IMR-90 (cell line): ENCODE data around the gene MRPL11. TPM values are rescaled to one million over a fixed set of nuclear protein-coding genes. Genes with fewer than 3 reads are reported as not detected.

Source experiments
- ATAC-seq: fragments of 200-7000 bp; cut with Tn5 transposase; 2 replicates; pipeline ENCODE4 v1.9.1; 2020; ENCODE audit warnings: low read depth, mild to moderate bottlenecking, moderate library complexity
- BruUV-seq: library from RNA; stranded (reverse); fragments of 400-500 nt; replicated peaks from 2 replicates; lab custom pipeline; 2021; lab: Mats Ljungman, UMichigan
- CTCF ChIA-PET: fragments of 300-600 bp; formaldehyde crosslinking; extraction: SDS; loops from one replicate; lab custom pipeline; 2021; ENCODE audit warnings: antibody characterized with exemption; lab: Yijun Ruan, JAX
- POLR2A ChIA-PET: fragments of 300-600 bp; sonication (Branson Sonifier 250); formaldehyde crosslinking; loops from one replicate; lab custom pipeline; 2022; ENCODE audit warnings: antibody characterized with exemption; ENCODE audit not compliant: unreplicated experiment; lab: Charles Lee
- DNase-seq: peaks from one replicate; pipeline ENCODE4 v3.0.0; 2013
- H2AFZ ChIP-seq: replicated peaks from 2 replicates; pipeline ENCODE3; 2013; ENCODE audit warnings: low read length, mild to moderate bottlenecking; ENCODE audit not compliant: poor library complexity
- H2AK5ac ChIP-seq: 2 replicates; pipeline ENCODE4 v1.6.1; 2013; ENCODE audit warnings: low read depth, low read length, inconsistent platforms
- H2AK9ac ChIP-seq: replicated peaks from 2 replicates; pipeline ENCODE3; 2013; ENCODE audit warnings: mild to moderate bottlenecking, low read depth, low read length, moderate library complexity; ENCODE audit not compliant: poor library complexity
- H2BK120ac ChIP-seq: 2 replicates; pipeline ENCODE4 v1.6.1; 2013; ENCODE audit warnings: low read depth, low read length, inconsistent platforms
- H2BK15ac ChIP-seq: 3 replicates; pipeline ENCODE4 v1.6.1; 2013; ENCODE audit warnings: low read depth, low read length, inconsistent platforms
- H2BK20ac ChIP-seq: 2 replicates; pipeline ENCODE4 v1.6.1; 2013; ENCODE audit warnings: low read depth, mild to moderate bottlenecking, inconsistent platforms, low read length, moderate library complexity
- H2BK5ac ChIP-seq: 2 replicates; pipeline ENCODE4 v1.6.1; 2013; ENCODE audit warnings: mild to moderate bottlenecking, low read depth, low read length, inconsistent platforms; ENCODE audit not compliant: poor library complexity, severe bottlenecking
- H3K14ac ChIP-seq: replicated peaks from 2 replicates; pipeline ENCODE4 v1.6.1; 2013; ENCODE audit warnings: low read depth, low read length, inconsistent platforms
- H3K18ac ChIP-seq: 2 replicates; pipeline ENCODE4 v1.6.1; 2013; ENCODE audit warnings: low read depth, low read length, control low read depth
- H3K23ac ChIP-seq: 2 replicates; pipeline ENCODE4 v1.6.1; 2013; ENCODE audit warnings: low read depth, low read length, inconsistent platforms
- H3K27ac ChIP-seq: 2 replicates; pipeline ENCODE4 v1.5.1; 2013; ENCODE audit warnings: mild to moderate bottlenecking, control low read depth, low read length; ENCODE audit not compliant: insufficient read depth
- H3K27me3 ChIP-seq: 2 replicates; pipeline ENCODE4 v1.6.1; 2013; ENCODE audit warnings: low read length; ENCODE audit not compliant: control insufficient read depth, insufficient read depth
- H3K36me3 ChIP-seq: 2 replicates; pipeline ENCODE4 v1.6.1; 2013; ENCODE audit warnings: low read length, mixed read lengths; ENCODE audit not compliant: control insufficient read depth, insufficient read depth
- H3K4ac ChIP-seq: 2 replicates; pipeline ENCODE4 v1.6.1; 2013; ENCODE audit warnings: low read depth, low read length, inconsistent platforms
- H3K4me1 ChIP-seq: 2 replicates; pipeline ENCODE4 v1.6.1; 2013; ENCODE audit warnings: low read length, mixed read lengths; ENCODE audit not compliant: control insufficient read depth, insufficient read depth
- H3K4me2 ChIP-seq: 2 replicates; pipeline ENCODE4 v1.6.1; 2013; ENCODE audit warnings: low read depth, mild to moderate bottlenecking, control low read depth, low read length, moderate library complexity
- H3K4me3 ChIP-seq: 2 replicates; pipeline ENCODE4 v1.5.1; 2013; ENCODE audit warnings: low read depth, mild to moderate bottlenecking, control low read depth, low read length, moderate library complexity; ENCODE audit not compliant: insufficient read depth
- H3K56ac ChIP-seq: 2 replicates; pipeline ENCODE4 v1.6.1; 2013; ENCODE audit warnings: low read length, inconsistent platforms; ENCODE audit not compliant: insufficient read depth; ENCODE audit errors: extremely low read depth
- H3K79me1 ChIP-seq, 2 experiments: 2 replicates each; pipeline ENCODE4 v1.6.1; 2013; ENCODE audit warnings: low read length in 2 of 2, inconsistent platforms in 1 of 2, low read depth in 1 of 2
- H3K9ac ChIP-seq: 2 replicates; pipeline ENCODE4 v1.6.1; 2013; ENCODE audit warnings: low read depth, low read length, control low read depth
- H3K9me1 ChIP-seq: 2 replicates; pipeline ENCODE4 v1.6.1; 2013; ENCODE audit warnings: low read length, inconsistent platforms; ENCODE audit not compliant: insufficient read depth
- H3K9me3 ChIP-seq: 2 replicates; pipeline ENCODE4 v1.6.1; 2013; ENCODE audit warnings: low read length; ENCODE audit not compliant: control insufficient read depth, insufficient read depth
- H4K20me1 ChIP-seq: 2 replicates; pipeline ENCODE4 v1.6.1; 2013; ENCODE audit warnings: low read length, inconsistent platforms; ENCODE audit not compliant: insufficient read depth
- H4K5ac ChIP-seq: 2 replicates; pipeline ENCODE4 v1.6.1; 2013; ENCODE audit warnings: mild to moderate bottlenecking, low read depth, low read length, control low read depth
- H4K8ac ChIP-seq, 2 experiments: 2 replicates each; pipeline ENCODE4 v1.6.1; 2013; ENCODE audit warnings: low read depth in 2 of 2, low read length in 2 of 2, control low read depth in 1 of 2, inconsistent platforms in 1 of 2
- H4K91ac ChIP-seq: 2 replicates; pipeline ENCODE4 v1.6.1; 2013; ENCODE audit warnings: low read depth, low read length, inconsistent platforms; ENCODE audit not compliant: insufficient read depth
- FOS ChIP-seq: fragments of 150-350 bp; IDR thresholded peaks from 2 replicates; pipeline ENCODE4 v1.6.1; 2016; ENCODE audit warnings: low read depth, low read length
- MAFK ChIP-seq: IDR thresholded peaks from 2 replicates; pipeline ENCODE4 v1.6.1; 2012; ENCODE audit warnings: low read depth, low read length, improper control_type of control experiment
- MAZ ChIP-seq: IDR thresholded peaks from 2 replicates; pipeline ENCODE4 v1.6.1; 2012; ENCODE audit warnings: low read depth, mild to moderate bottlenecking, low read length, improper control_type of control experiment, moderate library complexity, borderline replicate concordance
- NFE2L2 ChIP-seq: fragments of 150-350 bp; IDR thresholded peaks from 2 replicates; pipeline ENCODE4 v1.6.1; 2016; ENCODE audit warnings: low read depth, mild to moderate bottlenecking, low read length
- POLR2A ChIP-seq: IDR thresholded peaks from 2 replicates; pipeline ENCODE4 v1.6.1; 2012; ENCODE audit warnings: mild to moderate bottlenecking, low read depth, low read length
- RAD21 ChIP-seq: IDR thresholded peaks from 2 replicates; pipeline ENCODE4 v1.6.1; 2012; ENCODE audit warnings: low read length, improper control_type of control experiment
- RCOR1 ChIP-seq: IDR thresholded peaks from 2 replicates; pipeline ENCODE4 v1.6.1; 2012; ENCODE audit warnings: mild to moderate bottlenecking, low read length, improper control_type of control experiment; ENCODE audit not compliant: insufficient replicate concordance
- SMC3 ChIP-seq: fragments of 150-350 bp; IDR thresholded peaks from 2 replicates; pipeline ENCODE4 v1.6.1; 2016; ENCODE audit warnings: low read depth, mild to moderate bottlenecking, antibody characterized with exemption, low read length, moderate library complexity
- WGBS, 2 experiments: methylation state at CpG; one replicate each; pipeline versions ENCODE4 v1.1.5 to v1.1.7; 2013; ENCODE audit warnings: missing lambda C conversion rate in 2 of 2; ENCODE audit not compliant: insufficient read length in 1 of 2; ENCODE audit errors: extremely low coverage in 2 of 2; 5-methylcytosine and 5-hydroxymethylcytosine counted together
- dilution Hi-C: fragments of 300-500 bp; cut with HindIII; formaldehyde crosslinking; loops from one replicate; pipeline ENCODE4 v1.14.3; 2018; ENCODE audit warnings: low sequenced_read_pairs; ENCODE audit not compliant: unreplicated experiment
- in situ Hi-C: fragments of 300-500 bp; cut with MboI; formaldehyde crosslinking; loops from 3 replicates; pipeline ENCODE4 v1.14.3; 2019; ENCODE audit warnings: low sequenced_read_pairs, inconsistent platforms, mixed read lengths
- intact Hi-C: fragments of 100-400 bp; cut with micrococcal nuclease; formaldehyde crosslinking; loops from 2 replicates; pipeline ENCODE4 v1.10.0; 2022
- polyA plus RNA-seq, 3 experiments: library from polyadenylated mRNA; depleted of rRNA; stranded (reverse); fragments of >200 nt; gene quantifications; 2 replicates each; pipeline ENCODE4 v1.2.3, GENCODE V29; 2012; ENCODE audit warnings: low replicate concordance in 1 of 3
- total RNA-seq: library from RNA; depleted of rRNA; stranded (reverse); fragments of >200 nt; gene quantifications from 2 replicates; pipeline ENCODE4 v1.2.3, GENCODE V29; 2012

MRPL11 gene
- total and polyA plus RNA-seq, 2 of the 4 experiments (the other 2 are of a cell fraction) = 45.5 to 45.6 TPM

- H2BK5ac ChIP-seq = no peak overlapping the region
- H4K91ac ChIP-seq = no peak overlapping the region
- CTCF ChIA-PET = interaction anchor here (0.6 to 1.9 kb wide), 5 partner anchors 10 to 852 kb away, joined by 3 to 7 read pairs (median 4); partner anchors contain the start of gene MRPL11
- POLR2A ChIA-PET = no interaction called here
- H3K9me3 ChIP-seq = no peaks in the 10 kb centered on the region
- no peak overlapping the region for H2BK20ac ChIP-seq
- H3K4me3 ChIP-seq = no peak overlapping the region
- H2AK9ac ChIP-seq = no peak overlapping the region
- H4K5ac ChIP-seq = no peak overlapping the region
- H3K14ac ChIP-seq = no peak overlapping the region
- no peak overlapping the region for H2BK15ac ChIP-seq
- in situ Hi-C loops = no loop called here
- H3K9ac ChIP-seq = no peak overlapping the region
- DNase-seq (no peak), ATAC-seq (no peak)
- no CpG with 5 or more reads among the region's 2 CpGs for WGBS, 2 experiments
- H4K8ac ChIP-seq = no peak overlapping the region
- H3K23ac ChIP-seq = no peak overlapping the region
- H3K27ac ChIP-seq = no peak overlapping the region
- H4K20me1 ChIP-seq = peaks cover 4% of the 10 kb centered on the region; the same call in 1 of the 2 replicates
- H3K79me1 ChIP-seq = no peaks in the 10 kb centered on the region
- no peaks in the 10 kb centered on the region for H3K9me1 ChIP-seq
- no peak for TF ChIP-seq RAD21
- TF ChIP-seq POLR2A = no peak
- no peak for TF ChIP-seq MAZ
- no peak for TF ChIP-seq RCOR1
- no peak for TF ChIP-seq SMC3
- no peak for TF ChIP-seq FOS
- no peak for TF ChIP-seq MAFK
- no peak for TF ChIP-seq NFE2L2
- H2BK120ac ChIP-seq = no peak overlapping the region
- H3K36me3 ChIP-seq = peaks cover 4% of the 10 kb centered on the region; the same call in 1 of the 2 replicates
- intact Hi-C loops = no loop called here
- dilution Hi-C loops = no loop called here
- H3K4me1 ChIP-seq = no peaks in the 10 kb centered on the region
- no peak overlapping the region for H3K56ac ChIP-seq
- no peak overlapping the region for H3K4ac ChIP-seq
- no peak overlapping the region for H2AFZ ChIP-seq
- no TSS peak for BruUV-seq
- H3K27me3 ChIP-seq = no peaks in the 10 kb centered on the region
- no peak overlapping the region for H2AK5ac ChIP-seq
- no peak overlapping the region for H3K18ac ChIP-seq
- no peak overlapping the region for H3K4me2 ChIP-seq
These were observed 9.7 kb downstream of the MRPL11 start for GRCh38 chr11:66428933-66429332.
